Vagina (tissue), 2 donors: ENCODE data around the gene MTA3.

ENCODE experiments used
- CTCF ChIP-seq, 3 experiments: fragments of 450-650 bp in 2 of 3; fragments of 200-600 bp in 1 of 3; sonication (generic) in 1 of 3; IDR thresholded peaks; one replicate each; pipeline ENCODE4 v1.5.1; 2017 to 2019; ENCODE audit warnings: antibody characterized with exemption in 3 of 3, mild to moderate bottlenecking in 2 of 3, moderate library complexity in 2 of 3
- POLR2A ChIP-seq, 2 donors: fragments of 450-650 bp; IDR thresholded peaks; one replicate each; pipeline ENCODE4 v1.6.1; 2017; ENCODE audit warnings: antibody characterized with exemption in 2 of 2, mild to moderate bottlenecking in 2 of 2, moderate library complexity in 2 of 2
- POLR2AphosphoS5 ChIP-seq, 2 donors: sonication (generic); formaldehyde crosslinking; IDR thresholded peaks; one replicate each; pipeline ENCODE4 v1.9.0; 2017; ENCODE audit warnings: antibody characterized with exemption in 2 of 2, mild to moderate bottlenecking in 2 of 2, low read depth in 1 of 2; ENCODE audit not compliant: insufficient read depth in 1 of 2

- TF ChIP-seq CTCF (IDR thresholded peaks at IDR 0.05) (no peak), POLR2AphosphoS5 (IDR thresholded peaks at IDR 0.05; ENCODE audit: insufficient read depth in 1 of 2, low read depth in 1 of 2) (no peak), POLR2A (IDR thresholded peaks at IDR 0.05) (no peak)
These were observed 125.5 kb downstream of the MTA3 start for GRCh38 chr2:42693688-42694479.
